Suppressor macrophage treated with lipopolysaccharide for 4 hours (primary cell): Measurements from ENCODE around the gene SKIC2.
"Not testable (repeated sequence)": the region's sequence is repeated elsewhere in the genome, so short reads cannot be mapped to it uniquely, and the experiment has no call there.

Experiments used
- DNase-seq: peaks from one replicate; pipeline ENCODE4 v3.0.0-alpha.2; 2020

SKIC2 gene

GRCh38 chr6:32005538-32005880, 46.5 kb downstream of the SKIC2 start:
- not testable (repeated sequence) for DNase-seq

DNA sequence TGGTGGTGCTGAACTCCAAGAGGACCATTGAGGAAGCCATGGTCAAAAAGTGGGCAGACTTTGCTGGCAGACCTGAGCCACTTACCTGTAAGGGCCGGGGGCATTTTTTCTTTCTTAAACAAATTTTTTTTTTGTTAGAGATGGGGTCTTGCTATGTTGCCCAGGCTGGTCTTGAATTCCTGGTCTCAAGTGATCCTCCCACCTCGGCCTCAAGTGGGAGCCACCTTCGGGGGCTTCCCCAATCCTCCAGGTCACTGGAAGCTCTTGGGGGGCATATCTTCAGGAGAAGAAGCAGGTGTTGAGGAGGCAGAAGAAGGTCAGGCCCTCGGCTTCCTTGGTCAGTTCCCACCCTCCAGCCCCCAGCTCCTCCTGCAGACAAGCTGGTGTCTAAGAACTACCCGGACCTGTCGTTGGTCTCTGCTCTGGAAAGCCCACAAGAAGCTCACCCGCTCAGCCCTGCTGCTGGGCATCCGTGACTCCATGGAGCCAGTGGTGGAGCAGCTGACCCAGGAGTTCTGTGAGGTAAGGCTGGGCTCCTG, 47.1 kb downstream of the SKIC2 start:
- DNase-seq: not testable (repeated sequence)

GRCh38 chr6:32007086-32007485, 48.1 kb downstream of the SKIC2 start:
- not testable (repeated sequence) for DNase-seq

GRCh38 chr6:32008037-32008436, 49.1 kb downstream of the SKIC2 start:
- not testable (repeated sequence) for DNase-seq

GRCh38 chr6:32008616-32009015, 49.6 kb downstream of the SKIC2 start:
- DNase-seq: not testable (repeated sequence)

GRCh38 chr6:32009537-32009936, 50.6 kb downstream of the SKIC2 start:
- DNase-seq: not testable (repeated sequence)

- not testable (repeated sequence) for DNase-seq
Observed at GRCh38 chr6:32010856-32011530, 52.0 kb downstream of the SKIC2 start.

- DNase-seq: not testable (repeated sequence)
Observed at GRCh38 chr6:32012941-32013617, 54.1 kb downstream of the SKIC2 start.

GRCh38 chr6:32013738-32014137, 54.8 kb downstream of the SKIC2 start:
- not testable (repeated sequence) for DNase-seq

- not testable (repeated sequence) for DNase-seq
Observed at GRCh38 chr6:32014547-32014946, 55.6 kb downstream of the SKIC2 start, which contains the start of gene C4B. Gene C4B (plus strand): TSS chr6:32014795. CDS start chr6:32014846, 51 bp downstream.
